GM18498 (cell line): ENCODE data around the gene CASTOR1.
A peak's percentile ranks its signal among the peaks of the same experiment; 100 is the strongest.
"Not testable (repeated sequence)": the region's sequence is repeated elsewhere in the genome, so short reads cannot be mapped to it uniquely, and the experiment has no call there.

Source experiments
- ATAC-seq: cut with Tn5 transposase; IDR thresholded peaks from one replicate; pipeline ENCODE4 v1.9.1; 2021; ENCODE audit warnings: mild to moderate bottlenecking, moderate library complexity; ENCODE audit not compliant: unreplicated experiment

Gene CASTOR1

DNA sequence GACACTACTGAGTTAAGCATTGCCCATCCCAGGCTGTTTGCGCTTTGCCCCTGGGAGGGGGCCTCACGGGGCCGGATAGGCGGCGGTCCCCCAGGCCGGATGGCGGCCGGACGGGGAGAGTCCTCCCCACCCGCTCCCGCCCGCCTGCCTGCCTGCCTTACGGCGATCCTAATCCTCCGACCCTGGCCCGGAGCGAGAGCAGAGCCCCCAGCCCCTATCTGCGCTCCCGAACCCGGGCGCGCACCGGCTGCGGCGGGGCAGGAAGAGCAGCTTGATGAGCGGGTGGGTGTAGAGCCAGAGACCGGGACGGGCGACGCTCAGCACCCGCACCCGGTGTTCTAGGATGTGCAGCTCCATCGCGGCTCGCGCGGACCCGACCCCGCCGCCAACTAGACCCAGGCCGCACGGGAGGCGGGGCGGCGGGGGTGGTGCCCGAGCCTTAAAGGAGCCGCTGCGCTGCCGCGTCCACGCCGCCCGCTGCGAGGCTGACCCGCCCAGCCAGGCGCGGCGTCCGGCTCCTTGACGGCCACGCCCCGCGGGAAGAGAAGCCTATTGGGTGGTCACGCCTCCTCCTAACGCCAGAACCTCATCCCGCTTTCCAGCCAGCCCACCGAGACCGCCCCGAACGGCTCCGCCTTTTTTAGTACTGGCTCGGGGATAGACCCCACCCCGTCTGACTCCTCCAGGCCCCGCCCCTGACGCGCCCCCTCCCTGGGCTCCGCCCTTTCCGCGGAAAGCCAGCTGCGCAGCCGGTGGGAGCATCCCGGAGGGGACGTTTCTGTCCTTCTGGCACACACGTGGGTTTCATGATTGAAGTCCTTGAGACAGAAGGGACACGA is at the start of gene CASTOR1:
CASTOR1 (minus strand) TSS at position 365 of the 839 bp plus-strand sequence; CDS start at position 357, 8 bp downstream.
- ATAC-seq: peak; percentile 74

GRCh38 chr22:30338802-30339201 is 49.5 kb upstream of the CASTOR1 start:
- no peak for ATAC-seq

GRCh38 chr22:30338341-30338740 is 49.0 kb upstream of the CASTOR1 start:
- ATAC-seq: not testable (repeated sequence)

GRCh38 chr22:30337461-30337778 is 48.1 kb upstream of the CASTOR1 start:
- no peak for ATAC-seq

- ATAC-seq: no peak
Observed at GRCh38 chr22:30336752-30337460, 47.6 kb upstream of the CASTOR1 start.

GRCh38 chr22:30335236-30335635 is 45.9 kb upstream of the CASTOR1 start:
- ATAC-seq: no peak

DNA sequence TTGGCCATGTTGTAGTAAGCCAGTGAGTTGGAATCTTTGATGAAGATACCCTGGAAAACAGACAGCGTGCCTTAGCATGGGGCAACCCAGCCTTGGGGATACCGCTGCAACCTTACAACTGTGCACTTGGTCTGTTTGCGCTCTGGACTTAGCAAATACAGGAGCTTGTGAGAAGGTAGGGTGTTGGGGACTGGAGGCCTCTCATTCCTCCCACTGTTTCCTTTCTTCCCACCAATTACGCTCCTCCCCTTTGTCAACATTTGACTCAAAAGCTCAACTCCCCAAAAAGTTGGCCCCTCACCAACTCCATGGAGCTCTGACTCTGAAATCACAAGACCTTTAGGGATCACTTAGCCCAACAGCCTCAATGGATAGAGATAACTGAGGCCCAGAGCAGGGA is 45.3 kb upstream of the CASTOR1 start:
- ATAC-seq: no peak

DNA sequence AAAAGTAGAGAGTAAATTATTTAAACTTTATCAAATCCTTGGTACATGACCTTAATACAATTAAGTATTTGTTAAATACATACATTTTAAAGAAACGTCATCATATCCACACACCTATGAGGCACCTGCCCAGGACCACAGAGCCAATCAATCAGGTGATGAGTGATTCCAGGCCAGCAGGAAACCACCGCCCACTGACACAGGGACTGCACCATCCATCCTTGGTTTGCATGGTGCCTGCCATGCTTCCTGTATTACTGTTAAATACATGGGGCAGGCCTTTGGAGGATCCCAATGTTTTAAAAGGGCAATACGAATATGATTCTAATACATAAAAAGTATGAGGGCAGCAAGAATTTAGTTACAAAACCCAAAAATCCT is 44.4 kb upstream of the CASTOR1 start:
- ATAC-seq: no peak

- no peak for ATAC-seq
Observed at GRCh38 chr22:30332994-30333706, 43.8 kb upstream of the CASTOR1 start.

DNA sequence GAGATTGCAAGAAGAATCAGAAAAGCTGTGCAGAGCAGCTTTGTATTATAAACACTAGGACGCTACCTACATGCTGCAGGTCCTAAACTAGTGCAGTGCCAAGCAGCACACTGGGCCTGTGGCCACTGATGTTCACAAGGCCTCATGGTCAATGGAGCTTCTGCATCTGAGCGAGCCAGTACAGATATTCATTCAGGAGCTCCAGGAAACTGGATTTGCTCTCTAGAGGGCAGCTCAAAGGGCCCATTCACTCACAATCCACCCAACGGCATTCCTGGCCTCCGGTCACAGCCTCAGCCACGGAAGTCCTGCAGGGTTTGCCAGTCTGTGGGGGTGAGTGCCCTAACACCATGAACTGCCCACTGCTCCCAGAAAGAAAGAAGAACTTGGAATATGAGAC is 43.2 kb upstream of the CASTOR1 start:
- ATAC-seq: no peak

DNA sequence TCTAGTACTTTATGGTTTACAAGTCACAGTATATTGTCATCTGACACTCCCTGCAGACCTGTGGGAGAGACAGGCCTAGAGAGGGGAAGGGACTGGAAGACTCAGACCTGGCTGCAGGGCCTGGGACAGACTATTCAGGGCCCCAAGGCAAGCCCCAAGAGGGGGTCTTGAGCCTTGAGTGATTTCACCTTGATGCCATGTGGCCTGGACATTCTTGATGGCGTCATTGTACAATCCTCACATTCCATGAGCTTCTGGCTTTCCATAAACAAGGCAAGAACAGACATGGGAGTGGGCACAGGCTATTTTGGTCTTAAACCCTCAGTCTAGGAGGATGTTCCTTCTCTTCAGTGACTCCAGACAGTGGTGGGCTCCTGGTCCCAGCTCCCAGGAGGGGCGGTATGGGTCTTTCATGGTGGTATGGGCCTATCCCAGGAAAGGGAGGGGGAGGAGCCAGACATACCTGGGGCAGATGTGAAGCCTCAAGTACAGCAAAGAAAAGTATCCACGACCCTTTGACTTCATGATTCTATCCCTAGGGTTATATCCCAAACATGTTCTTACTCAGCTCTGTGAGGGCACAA is 39.3 kb upstream of the CASTOR1 start:
- ATAC-seq: no peak

DNA sequence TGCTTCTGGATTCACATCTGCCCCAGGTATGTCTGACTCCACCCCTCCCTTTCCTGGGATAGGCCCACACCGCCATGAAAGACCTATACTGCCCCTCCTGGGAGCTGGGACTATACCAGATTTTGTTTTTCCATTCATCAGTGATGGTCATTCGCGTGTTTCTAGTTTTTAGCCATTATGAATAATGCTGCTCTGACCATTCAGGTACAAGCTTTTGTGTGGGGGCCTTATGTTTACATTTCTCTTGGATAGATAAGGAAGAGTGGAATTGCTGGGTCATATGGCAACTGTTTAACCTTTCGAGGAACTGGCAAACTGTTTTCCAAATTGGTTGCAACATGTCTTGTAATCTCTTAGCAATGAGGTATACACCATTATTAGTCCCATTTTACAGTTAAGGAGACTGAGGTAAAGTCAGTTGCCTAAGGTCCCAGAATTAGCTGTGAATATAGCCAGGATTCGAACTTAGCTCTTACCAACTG is 38.6 kb upstream of the CASTOR1 start:
- ATAC-seq: no peak

DNA sequence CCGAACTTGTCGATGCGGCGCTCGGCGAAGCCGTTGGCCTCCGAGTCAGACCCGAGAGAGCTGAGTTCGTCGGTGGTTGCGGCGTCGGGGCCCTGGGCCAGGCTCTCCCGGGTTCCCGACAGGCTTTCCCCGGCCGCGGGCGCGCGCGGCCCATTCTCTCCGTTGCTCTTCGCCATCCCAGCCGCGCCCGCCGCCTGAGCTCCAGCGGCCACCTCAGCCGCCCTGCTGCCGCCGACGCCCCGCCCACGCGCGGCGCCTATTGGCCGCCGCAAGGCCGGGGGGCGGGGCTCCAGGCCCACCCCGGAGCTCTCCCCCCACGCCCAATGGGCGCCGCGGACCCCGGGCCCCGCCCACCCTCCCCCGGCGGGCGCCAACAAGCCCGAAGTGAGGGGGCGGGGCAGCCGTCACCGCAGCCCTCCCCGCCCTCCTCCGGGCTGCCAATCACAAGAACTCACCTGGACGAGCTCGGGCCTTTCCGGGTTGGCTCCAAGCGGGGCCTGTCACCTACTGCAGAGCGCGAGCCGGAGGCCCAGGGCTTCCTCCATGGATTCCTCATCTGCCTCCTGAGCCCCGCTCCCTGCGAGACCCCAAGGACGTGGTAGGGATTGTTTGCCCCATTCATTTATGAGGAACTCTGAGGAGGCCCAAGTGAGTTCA is 37.5 kb upstream of the CASTOR1 start, which contains the start of gene TBC1D10A:
TBC1D10A (minus strand) TSS at position 236 of the 657 bp plus-strand sequence; CDS start at position 176, 60 bp downstream.
- ATAC-seq: peak; percentile 89

GRCh38 chr22:30326255-30326705 is 37.0 kb upstream of the CASTOR1 start:
- peak; percentile 28 for ATAC-seq

DNA sequence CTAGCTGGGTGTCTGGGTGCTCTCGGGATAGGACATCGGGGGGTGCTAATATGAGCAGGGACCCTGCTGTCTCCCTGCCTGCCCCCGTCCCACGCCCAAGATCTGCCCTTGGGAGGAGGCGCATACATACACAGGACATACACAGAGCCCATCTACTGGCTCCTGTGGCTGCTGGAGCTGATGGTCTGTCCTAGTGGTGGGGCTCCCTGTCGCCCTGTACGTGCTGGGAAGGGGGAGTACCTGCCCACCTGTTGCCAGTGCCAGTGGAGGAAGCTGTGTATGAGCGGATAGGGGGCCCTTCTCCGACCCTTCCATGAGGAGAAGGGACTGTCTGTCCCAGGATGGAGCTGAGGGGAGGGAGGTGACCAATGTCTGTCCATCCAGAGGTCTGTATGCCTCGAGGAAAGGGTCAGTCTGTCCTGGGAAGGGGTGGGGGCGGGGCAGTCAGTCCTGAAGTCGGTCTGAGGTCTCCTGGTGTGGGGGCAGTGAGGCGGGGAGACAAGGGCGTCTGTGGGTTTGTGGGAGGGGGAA is 36.5 kb upstream of the CASTOR1 start:
- no peak for ATAC-seq

DNA sequence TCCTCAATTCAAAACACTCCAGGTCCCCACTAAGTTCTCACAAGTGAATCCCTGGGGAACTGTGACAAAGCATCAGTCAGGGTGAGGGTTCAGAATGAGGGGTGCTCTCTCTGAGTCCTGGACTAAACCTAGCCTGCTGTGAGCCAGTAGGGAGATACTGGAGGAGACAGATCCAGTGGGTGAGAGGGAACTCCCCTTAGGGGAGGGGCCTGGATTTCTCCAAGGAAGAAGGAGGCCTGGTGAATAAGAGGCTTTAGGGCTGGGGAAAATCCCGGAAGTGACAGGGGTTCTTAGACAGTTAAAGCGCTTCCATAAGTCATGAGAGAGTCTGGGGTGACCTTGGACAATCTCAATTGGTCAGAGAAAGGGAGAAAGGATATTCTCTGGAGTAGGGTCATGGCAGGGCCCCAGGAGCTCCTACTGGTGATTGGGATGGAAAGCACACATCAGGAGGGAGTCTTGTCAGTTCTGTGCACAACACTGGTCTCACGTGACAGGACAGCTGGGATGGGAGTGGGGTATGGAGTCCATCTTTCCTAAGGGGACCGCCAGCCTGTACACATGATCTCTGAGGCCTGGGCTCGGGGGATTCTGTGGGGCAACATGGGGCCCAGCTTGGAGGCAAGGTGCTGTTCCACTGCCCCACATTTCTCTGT is 35.9 kb upstream of the CASTOR1 start:
- no peak for ATAC-seq

DNA sequence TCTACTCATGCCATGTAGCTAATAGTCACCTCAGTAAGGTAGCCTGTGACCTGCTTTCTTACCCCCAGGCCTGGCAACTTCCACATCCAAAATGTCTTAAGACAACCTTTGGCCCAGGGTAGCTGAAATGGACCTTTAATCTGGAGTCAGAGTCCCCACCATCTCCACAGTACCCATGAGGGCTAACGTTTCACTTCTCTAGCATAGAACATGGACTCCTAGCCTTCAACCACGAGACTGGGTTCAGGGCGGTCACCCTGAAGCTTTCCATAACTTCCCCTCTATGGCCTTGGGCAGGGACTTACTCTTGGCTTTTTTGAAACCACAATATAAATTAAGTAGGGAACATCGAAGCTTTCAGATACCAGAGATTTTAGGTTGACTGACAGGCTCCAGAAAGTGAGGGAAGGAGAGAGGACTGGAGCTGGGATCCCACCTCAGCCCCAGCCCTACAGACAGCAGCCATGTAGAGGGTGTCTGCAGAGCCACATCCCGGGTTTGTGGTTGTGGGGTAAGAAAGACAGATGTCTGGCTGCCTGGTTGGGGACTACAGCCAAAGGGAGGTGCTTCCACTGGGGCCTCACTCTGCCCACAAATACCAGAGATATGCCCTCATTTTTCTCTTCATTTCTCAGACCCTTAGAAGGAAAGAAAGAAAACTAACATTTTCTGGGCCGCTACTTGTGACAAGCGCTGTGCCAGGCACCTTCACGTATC is 34.9 kb upstream of the CASTOR1 start:
- ATAC-seq: no peak

- ATAC-seq: no peak
Observed at GRCh38 chr22:30323246-30323645, 33.9 kb upstream of the CASTOR1 start.

GRCh38 chr22:30321461-30321860 is 32.2 kb upstream of the CASTOR1 start:
- no peak for ATAC-seq
